WTC11 (cell line): ENCODE results near the gene CHAMP1.

Experiments
- CDX4 ChIP-seq: fragments of 250-450 bp; sonication (Bioruptor Pico); IDR thresholded peaks from 2 replicates; pipeline ENCODE4 v1.9.0; 2021; ENCODE audit warnings: moderate library complexity, mild to moderate bottlenecking, inconsistent platforms, borderline replicate concordance
- FOXK1 ChIP-seq: sonication (generic); formaldehyde crosslinking; IDR thresholded peaks from 2 replicates; pipeline ENCODE4 v1.8.0; 2022; ENCODE audit warnings: mild to moderate bottlenecking, moderate library complexity, missing genetic modification reagents
- GABPB1 ChIP-seq: sonication (generic); formaldehyde crosslinking; IDR thresholded peaks from 2 replicates; pipeline ENCODE4 v1.8.1; 2023; ENCODE audit warnings: mild to moderate bottlenecking, missing genetic modification reagents
- JUN ChIP-seq: sonication (generic); formaldehyde crosslinking; IDR thresholded peaks from 2 replicates; pipeline ENCODE4 v1.8.0; 2023; ENCODE audit warnings: mild to moderate bottlenecking, missing genetic modification reagents
- TEAD4 ChIP-seq: sonication (generic); formaldehyde crosslinking; IDR thresholded peaks from 2 replicates; pipeline ENCODE4 v1.8.0; 2022; ENCODE audit warnings: mild to moderate bottlenecking, missing genetic modification reagents
- ZNF138 ChIP-seq: sonication (generic); formaldehyde crosslinking; conservative IDR thresholded peaks from 2 replicates; pipeline ENCODE4 v1.8.1; 2022; ENCODE audit warnings: mild to moderate bottlenecking, moderate library complexity, missing genetic modification reagents
- ZNF423 ChIP-seq: fragments of 250-450 bp; sonication (Bioruptor Pico); IDR thresholded peaks from 2 replicates; pipeline ENCODE4 v2.1.2; 2022; ENCODE audit warnings: mild to moderate bottlenecking, moderate library complexity
- TF ChIP-seq, protein P1 (sequence below): sonication (generic); formaldehyde crosslinking; IDR thresholded peaks from 2 replicates; pipeline ENCODE4 v1.8.1; 2023; ENCODE audit warnings: mild to moderate bottlenecking, missing genetic modification reagents, moderate library complexity
- TF ChIP-seq, protein P2 (sequence below): fragments of 200-600 bp; IDR thresholded peaks from 2 replicates; pipeline ENCODE4 v1.8.0; 2022; ENCODE audit warnings: antibody characterized with exemption

GRCh38 chr13:114313061-114313860 lies 1.0 kb upstream of the CHAMP1 start:
- TF ChIP-seq JUN (CRISPR knock-in tag) (no peak), CDX4 (no peak), TEAD4 (CRISPR knock-in tag) (no peak), FOXK1 (no peak), ZNF138 (no peak), ZNF423 (no peak), GABPB1 (CRISPR knock-in tag) (no peak)
- TF ChIP-seq, protein P1, sequence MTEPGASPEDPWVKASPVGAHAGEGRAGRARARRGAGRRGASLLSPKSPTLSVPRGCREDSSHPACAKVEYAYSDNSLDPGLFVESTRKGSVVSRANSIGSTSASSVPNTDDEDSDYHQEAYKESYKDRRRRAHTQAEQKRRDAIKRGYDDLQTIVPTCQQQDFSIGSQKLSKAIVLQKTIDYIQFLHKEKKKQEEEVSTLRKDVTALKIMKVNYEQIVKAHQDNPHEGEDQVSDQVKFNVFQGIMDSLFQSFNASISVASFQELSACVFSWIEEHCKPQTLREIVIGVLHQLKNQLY, result no peak
- TF ChIP-seq, protein P2, sequence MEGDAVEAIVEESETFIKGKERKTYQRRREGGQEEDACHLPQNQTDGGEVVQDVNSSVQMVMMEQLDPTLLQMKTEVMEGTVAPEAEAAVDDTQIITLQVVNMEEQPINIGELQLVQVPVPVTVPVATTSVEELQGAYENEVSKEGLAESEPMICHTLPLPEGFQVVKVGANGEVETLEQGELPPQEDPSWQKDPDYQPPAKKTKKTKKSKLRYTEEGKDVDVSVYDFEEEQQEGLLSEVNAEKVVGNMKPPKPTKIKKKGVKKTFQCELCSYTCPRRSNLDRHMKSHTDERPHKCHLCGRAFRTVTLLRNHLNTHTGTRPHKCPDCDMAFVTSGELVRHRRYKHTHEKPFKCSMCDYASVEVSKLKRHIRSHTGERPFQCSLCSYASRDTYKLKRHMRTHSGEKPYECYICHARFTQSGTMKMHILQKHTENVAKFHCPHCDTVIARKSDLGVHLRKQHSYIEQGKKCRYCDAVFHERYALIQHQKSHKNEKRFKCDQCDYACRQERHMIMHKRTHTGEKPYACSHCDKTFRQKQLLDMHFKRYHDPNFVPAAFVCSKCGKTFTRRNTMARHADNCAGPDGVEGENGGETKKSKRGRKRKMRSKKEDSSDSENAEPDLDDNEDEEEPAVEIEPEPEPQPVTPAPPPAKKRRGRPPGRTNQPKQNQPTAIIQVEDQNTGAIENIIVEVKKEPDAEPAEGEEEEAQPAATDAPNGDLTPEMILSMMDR, result no peak
